Measurements from ENCODE around the gene SCRT2.

SCRT2 gene

GRCh38 chr20:618980-619379, 56.6 kb downstream of the SCRT2 start:
- Histone ChIP-seq H3K4me3 (ENCODE audit: insufficient read depth, low read depth, low read length) (no peak overlapping the region), H3K36me3 (ENCODE audit: control insufficient read depth, insufficient read depth, low read length) (no peaks in the 10 kb centered on the region), H3K27ac (ENCODE audit: insufficient read depth, low read depth, low read length, poor library complexity, severe bottlenecking) (no peak overlapping the region), H3K4me1 (ENCODE audit: control insufficient read depth, insufficient read depth, low read length) (peaks cover 4% of the 10 kb centered on the region), H3K27me3 (ENCODE audit: control insufficient read depth, insufficient read depth, low read length, poor library complexity, severe bottlenecking) (no peaks in the 10 kb centered on the region), H3K9me3 (ENCODE audit: control insufficient read depth, low read length) (peaks cover 3% of the 10 kb centered on the region)
- WGBS, 2 experiments = 90 to 94% methylated on average over 5 of the region's 5 CpGs

GRCh38 chr20:617934-618690, 57.5 kb downstream of the SCRT2 start:
- H3K4me1 ChIP-seq (ENCODE audit: control insufficient read depth, insufficient read depth, low read length) = peaks cover 4% of the 10 kb centered on the region
- no peak overlapping the region for H3K27ac ChIP-seq (ENCODE audit: insufficient read depth, low read depth, low read length, poor library complexity, severe bottlenecking)
- H3K4me3 ChIP-seq (ENCODE audit: insufficient read depth, low read depth, low read length) = no peak overlapping the region
- H3K27me3 ChIP-seq (ENCODE audit: control insufficient read depth, insufficient read depth, low read length, poor library complexity, severe bottlenecking) = no peaks in the 10 kb centered on the region
- peaks cover 3% of the 10 kb centered on the region for H3K9me3 ChIP-seq (ENCODE audit: control insufficient read depth, low read length)
- H3K36me3 ChIP-seq (ENCODE audit: control insufficient read depth, insufficient read depth, low read length) = no peaks in the 10 kb centered on the region
- 89 to 92% methylated on average over 4 of the region's 4 CpGs for WGBS, 2 experiments

GRCh38 chr20:615514-615913, 60.1 kb downstream of the SCRT2 start:
- H3K27me3 ChIP-seq (ENCODE audit: control insufficient read depth, insufficient read depth, low read length, poor library complexity, severe bottlenecking) = peaks cover 19% of the 10 kb centered on the region

GRCh38 chr20:611843-612185, 63.8 kb downstream of the SCRT2 start:
- WGBS, 2 experiments = 54 to 55% methylated on average over 8 of the region's 8 CpGs
- peaks cover 9% of the 10 kb centered on the region for H3K4me1 ChIP-seq (ENCODE audit: control insufficient read depth, insufficient read depth, low read length)
- no peaks in the 10 kb centered on the region for H3K9me3 ChIP-seq (ENCODE audit: control insufficient read depth, low read length)
- H3K27me3 ChIP-seq (ENCODE audit: control insufficient read depth, insufficient read depth, low read length, poor library complexity, severe bottlenecking) = peaks cover 42% of the 10 kb centered on the region
- H3K4me3 ChIP-seq (ENCODE audit: insufficient read depth, low read depth, low read length) = no peak overlapping the region
- no peaks in the 10 kb centered on the region for H3K36me3 ChIP-seq (ENCODE audit: control insufficient read depth, insufficient read depth, low read length)
- no peak overlapping the region for H3K27ac ChIP-seq (ENCODE audit: insufficient read depth, low read depth, low read length, poor library complexity, severe bottlenecking)

More at GRCh38 chr20:615514-615913, 60.1 kb downstream of the SCRT2 start:
- H3K4me1 ChIP-seq (ENCODE audit: control insufficient read depth, insufficient read depth, low read length) = peaks cover 9% of the 10 kb centered on the region
- H3K4me3 ChIP-seq (ENCODE audit: insufficient read depth, low read depth, low read length) = no peak overlapping the region
- peaks cover 3% of the 10 kb centered on the region for H3K9me3 ChIP-seq (ENCODE audit: control insufficient read depth, low read length)
- no peaks in the 10 kb centered on the region for H3K36me3 ChIP-seq (ENCODE audit: control insufficient read depth, insufficient read depth, low read length)
- H3K27ac ChIP-seq (ENCODE audit: insufficient read depth, low read depth, low read length, poor library complexity, severe bottlenecking) = no peak overlapping the region
- WGBS, 2 experiments = 95 to 96% methylated on average over 4 of the region's 4 CpGs
